Mesodermal cell (in vitro differentiated cells): ENCODE measurements around the gene EXT2.

Experiments used
- H3K27ac ChIP-seq: 2 replicates; pipeline ENCODE4 v1.7.0; 2013; ENCODE audit warnings: mild to moderate bottlenecking, low read depth, low read length, moderate library complexity; ENCODE audit not compliant: severe bottlenecking
- H3K36me3 ChIP-seq: 2 replicates; pipeline ENCODE4 v1.7.1; 2013; ENCODE audit warnings: mild to moderate bottlenecking, low read length, moderate library complexity; ENCODE audit not compliant: control insufficient read depth, insufficient read depth
- H3K4me1 ChIP-seq: one replicate; pipeline ENCODE4 v1.7.1; 2013; ENCODE audit warnings: mild to moderate bottlenecking, low read length; ENCODE audit not compliant: insufficient read depth, control insufficient read depth, poor library complexity, severe bottlenecking
- H3K4me3 ChIP-seq: 2 replicates; pipeline ENCODE4 v1.7.0; 2013; ENCODE audit warnings: low read length, control low read depth, mild to moderate bottlenecking; ENCODE audit not compliant: insufficient read depth, poor library complexity, severe bottlenecking; ENCODE audit errors: extremely low read depth
- H3K9me3 ChIP-seq: 2 replicates; pipeline ENCODE4 v1.7.1; 2013; ENCODE audit warnings: mild to moderate bottlenecking, low read length, moderate library complexity; ENCODE audit not compliant: control insufficient read depth
- WGBS, 2 experiments: methylation state at CpG; one replicate each; pipeline ENCODE4 v1.1.5; 2013; ENCODE audit warnings: missing lambda C conversion rate in 2 of 2; ENCODE audit not compliant: insufficient coverage in 2 of 2; 5-methylcytosine and 5-hydroxymethylcytosine counted together

EXT2 gene

GRCh38 chr11:44110231-44110679 is 14.8 kb downstream of the EXT2 start:
- Histone ChIP-seq H3K9me3 (no peaks in the 10 kb centered on the region), H3K4me1 (no peaks in the 10 kb centered on the region), H3K27ac (no peak overlapping the region), H3K36me3 (peaks cover 54% of the 10 kb centered on the region), H3K4me3 (no peak overlapping the region)
- WGBS, 2 experiments, result 0 to 7% methylated on average over 1 to 4 of the region's 4 CpGs

- Histone ChIP-seq H3K36me3 (peaks cover 66% of the 10 kb centered on the region), H3K4me3 (no peak overlapping the region), H3K27ac (no peak overlapping the region), H3K9me3 (no peaks in the 10 kb centered on the region), H3K4me1 (no peaks in the 10 kb centered on the region)
- WGBS, 2 experiments, result 90 to 92% methylated on average over 3 to 4 of the region's 7 CpGs
Observed at GRCh38 chr11:44112091-44112821, 16.8 kb downstream of the EXT2 start.

- Histone ChIP-seq H3K4me1 (no peaks in the 10 kb centered on the region), H3K27ac (no peak overlapping the region), H3K9me3 (no peaks in the 10 kb centered on the region), H3K4me3 (no peak overlapping the region), H3K36me3 (peaks cover 64% of the 10 kb centered on the region)
- whole genome bisulfite sequencing, 2 experiments, result 81 to 86% methylated on average over 1 of the region's 3 CpGs
Observed at GRCh38 chr11:44113018-44113417, 17.5 kb downstream of the EXT2 start.

- no peaks in the 10 kb centered on the region for H3K9me3 ChIP-seq
- H3K36me3 ChIP-seq, result peaks cover 60% of the 10 kb centered on the region
- H3K27ac ChIP-seq, result no peak overlapping the region
- WGBS, 2 experiments, result 77 to 83% methylated on average over 3 of the region's 3 CpGs
- no peaks in the 10 kb centered on the region for H3K4me1 ChIP-seq
- no peak overlapping the region for H3K4me3 ChIP-seq
Observed at GRCh38 chr11:44113572-44113971, 18.1 kb downstream of the EXT2 start.

GRCh38 chr11:44116234-44116830 is 20.9 kb downstream of the EXT2 start:
- Histone ChIP-seq H3K27ac (no peak overlapping the region), H3K4me3 (no peak overlapping the region), H3K36me3 (peaks cover 51% of the 10 kb centered on the region), H3K4me1 (no peaks in the 10 kb centered on the region), H3K9me3 (no peaks in the 10 kb centered on the region)
- 88% methylated on average over 1 of the region's 3 CpGs; no CpG with 5 or more reads in 1 of the 2 experiments for WGBS, 2 experiments

- no peaks in the 10 kb centered on the region for H3K9me3 ChIP-seq
- H3K4me1 ChIP-seq, result no peaks in the 10 kb centered on the region
- peaks cover 33% of the 10 kb centered on the region for H3K36me3 ChIP-seq
- 100% methylated on average over 3 of the region's 5 CpGs; no CpG with 5 or more reads in 1 of the 2 experiments for WGBS, 2 experiments
- H3K4me3 ChIP-seq, result no peak overlapping the region
- H3K27ac ChIP-seq, result no peak overlapping the region
Observed at GRCh38 chr11:44120169-44120568, 24.7 kb downstream of the EXT2 start.

- Histone ChIP-seq H3K36me3 (peaks cover 60% of the 10 kb centered on the region), H3K9me3 (no peaks in the 10 kb centered on the region), H3K27ac (no peak overlapping the region), H3K4me1 (no peaks in the 10 kb centered on the region), H3K4me3 (no peak overlapping the region)
- WGBS, 2 experiments, result 88 to 100% methylated on average over 2 to 3 of the region's 4 CpGs
Observed at GRCh38 chr11:44125598-44125997, 30.1 kb downstream of the EXT2 start.

- Histone ChIP-seq H3K36me3 (peaks cover 66% of the 10 kb centered on the region), H3K27ac (no peak overlapping the region), H3K4me3 (no peak overlapping the region), H3K9me3 (no peaks in the 10 kb centered on the region), H3K4me1 (no peaks in the 10 kb centered on the region)
- WGBS, 2 experiments, result 100% methylated on average over 1 to 2 of the region's 2 CpGs
Observed at GRCh38 chr11:44126304-44126703, 30.8 kb downstream of the EXT2 start.

- H3K36me3 ChIP-seq, result peaks cover 72% of the 10 kb centered on the region
- no peak overlapping the region for H3K4me3 ChIP-seq
- no peaks in the 10 kb centered on the region for H3K9me3 ChIP-seq
- H3K27ac ChIP-seq, result no peak overlapping the region
- H3K4me1 ChIP-seq, result no peaks in the 10 kb centered on the region
- 93 to 96% methylated on average over 5 to 7 of the region's 8 CpGs for WGBS, 2 experiments
Observed at GRCh38 chr11:44127130-44127529, 31.7 kb downstream of the EXT2 start.

- Histone ChIP-seq H3K4me1 (no peaks in the 10 kb centered on the region), H3K9me3 (no peaks in the 10 kb centered on the region), H3K27ac (no peak overlapping the region), H3K36me3 (peaks cover 73% of the 10 kb centered on the region), H3K4me3 (no peak overlapping the region)
- whole genome bisulfite sequencing, 2 experiments, result no CpG with 5 or more reads among the region's 3 CpGs
Observed at GRCh38 chr11:44128729-44129128, 33.3 kb downstream of the EXT2 start.

GRCh38 chr11:44130751-44131150 is 35.3 kb downstream of the EXT2 start:
- peaks cover 62% of the 10 kb centered on the region for H3K36me3 ChIP-seq
- no peaks in the 10 kb centered on the region for H3K9me3 ChIP-seq
- WGBS, 2 experiments, result 86 to 93% methylated on average over 6 of the region's 6 CpGs
- no peak overlapping the region for H3K4me3 ChIP-seq
- H3K27ac ChIP-seq, result no peak overlapping the region
- no peaks in the 10 kb centered on the region for H3K4me1 ChIP-seq
